AG04449 (cell line): ENCODE results near the gene LRRC8D.

Experiments used
- CTCF ChIA-PET: fragments of 350-600 bp; formaldehyde crosslinking; extraction: SDS; loops from one replicate; lab custom pipeline; 2021; ENCODE audit warnings: antibody characterized with exemption; lab: Yijun Ruan, JAX
- POLR2A ChIA-PET: fragments of 400-600, 350-600 bp; formaldehyde crosslinking; extraction: SDS; loops from one replicate; lab custom pipeline; 2020; ENCODE audit warnings: antibody characterized with exemption, inconsistent platforms; lab: Yijun Ruan, JAX
- DNase-seq: peaks from one replicate; pipeline ENCODE4 v3.0.0-alpha.2; 2010; ENCODE audit warnings: low read depth, low spot score
- H3K4me3 ChIP-seq: 2 replicates; pipeline ENCODE4 v1.5.1; 2011; ENCODE audit warnings: low read depth, mild to moderate bottlenecking, control low read depth, low read length
- TF ChIP-seq, protein P1 (sequence below): IDR thresholded peaks from one replicate; pipeline ENCODE4 v1.5.1; 2011; ENCODE audit warnings: mild to moderate bottlenecking, moderate library complexity, low read length, control low read depth, inconsistent platforms; ENCODE audit not compliant: insufficient read depth; ENCODE audit errors: missing control alignments

The LRRC8D gene

DNA sequence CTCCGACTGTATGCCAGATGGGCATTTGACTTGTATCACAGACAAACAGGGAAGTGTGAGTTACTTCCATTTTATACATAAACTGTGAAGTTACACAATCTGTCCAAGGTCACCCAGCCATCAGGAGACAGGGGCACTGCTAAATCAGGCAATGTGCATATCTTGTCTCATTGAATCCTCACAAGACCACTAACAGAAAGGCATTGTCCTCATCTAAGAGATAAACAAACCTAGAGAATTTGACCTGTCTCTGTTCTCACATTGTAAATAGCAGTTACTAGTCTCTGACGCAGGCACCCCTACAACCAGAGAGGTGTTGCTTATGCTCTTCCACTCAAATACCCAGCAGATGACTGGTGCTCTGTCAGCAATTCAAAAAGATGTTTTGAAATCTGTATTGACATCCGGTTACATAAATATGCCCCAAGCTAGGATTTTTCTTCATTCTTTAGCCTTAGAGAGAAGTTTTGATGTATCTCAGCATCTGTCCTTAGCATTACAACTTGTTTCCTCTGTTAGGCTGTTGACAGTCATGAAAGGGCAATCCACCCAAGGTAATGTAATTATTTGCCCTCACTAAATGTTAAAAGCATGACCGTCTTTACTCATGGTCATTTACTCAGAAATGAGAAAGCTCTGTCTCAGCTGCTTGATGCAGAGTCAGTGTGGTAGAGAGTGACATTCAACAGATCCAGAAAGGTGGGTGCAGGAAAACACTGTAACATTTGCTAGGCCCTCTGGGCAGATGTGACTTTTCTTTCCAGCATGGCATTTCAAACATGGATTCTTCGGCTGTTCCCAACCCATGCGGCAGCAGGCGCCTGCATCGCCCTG lies 122.2 kb downstream of the LRRC8D start:
- no peak for DNase-seq
- ChIA-PET POLR2A (no interaction called here), CTCF (interaction anchor here (1.0 to 1.2 kb wide), 4 partner anchors 9 to 162 kb away, joined by 3 read pairs; no protein-coding TSS in a partner anchor)
- no peak overlapping the region for H3K4me3 ChIP-seq
- TF ChIP-seq, protein P1, sequence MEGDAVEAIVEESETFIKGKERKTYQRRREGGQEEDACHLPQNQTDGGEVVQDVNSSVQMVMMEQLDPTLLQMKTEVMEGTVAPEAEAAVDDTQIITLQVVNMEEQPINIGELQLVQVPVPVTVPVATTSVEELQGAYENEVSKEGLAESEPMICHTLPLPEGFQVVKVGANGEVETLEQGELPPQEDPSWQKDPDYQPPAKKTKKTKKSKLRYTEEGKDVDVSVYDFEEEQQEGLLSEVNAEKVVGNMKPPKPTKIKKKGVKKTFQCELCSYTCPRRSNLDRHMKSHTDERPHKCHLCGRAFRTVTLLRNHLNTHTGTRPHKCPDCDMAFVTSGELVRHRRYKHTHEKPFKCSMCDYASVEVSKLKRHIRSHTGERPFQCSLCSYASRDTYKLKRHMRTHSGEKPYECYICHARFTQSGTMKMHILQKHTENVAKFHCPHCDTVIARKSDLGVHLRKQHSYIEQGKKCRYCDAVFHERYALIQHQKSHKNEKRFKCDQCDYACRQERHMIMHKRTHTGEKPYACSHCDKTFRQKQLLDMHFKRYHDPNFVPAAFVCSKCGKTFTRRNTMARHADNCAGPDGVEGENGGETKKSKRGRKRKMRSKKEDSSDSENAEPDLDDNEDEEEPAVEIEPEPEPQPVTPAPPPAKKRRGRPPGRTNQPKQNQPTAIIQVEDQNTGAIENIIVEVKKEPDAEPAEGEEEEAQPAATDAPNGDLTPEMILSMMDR, result no peak

DNA sequence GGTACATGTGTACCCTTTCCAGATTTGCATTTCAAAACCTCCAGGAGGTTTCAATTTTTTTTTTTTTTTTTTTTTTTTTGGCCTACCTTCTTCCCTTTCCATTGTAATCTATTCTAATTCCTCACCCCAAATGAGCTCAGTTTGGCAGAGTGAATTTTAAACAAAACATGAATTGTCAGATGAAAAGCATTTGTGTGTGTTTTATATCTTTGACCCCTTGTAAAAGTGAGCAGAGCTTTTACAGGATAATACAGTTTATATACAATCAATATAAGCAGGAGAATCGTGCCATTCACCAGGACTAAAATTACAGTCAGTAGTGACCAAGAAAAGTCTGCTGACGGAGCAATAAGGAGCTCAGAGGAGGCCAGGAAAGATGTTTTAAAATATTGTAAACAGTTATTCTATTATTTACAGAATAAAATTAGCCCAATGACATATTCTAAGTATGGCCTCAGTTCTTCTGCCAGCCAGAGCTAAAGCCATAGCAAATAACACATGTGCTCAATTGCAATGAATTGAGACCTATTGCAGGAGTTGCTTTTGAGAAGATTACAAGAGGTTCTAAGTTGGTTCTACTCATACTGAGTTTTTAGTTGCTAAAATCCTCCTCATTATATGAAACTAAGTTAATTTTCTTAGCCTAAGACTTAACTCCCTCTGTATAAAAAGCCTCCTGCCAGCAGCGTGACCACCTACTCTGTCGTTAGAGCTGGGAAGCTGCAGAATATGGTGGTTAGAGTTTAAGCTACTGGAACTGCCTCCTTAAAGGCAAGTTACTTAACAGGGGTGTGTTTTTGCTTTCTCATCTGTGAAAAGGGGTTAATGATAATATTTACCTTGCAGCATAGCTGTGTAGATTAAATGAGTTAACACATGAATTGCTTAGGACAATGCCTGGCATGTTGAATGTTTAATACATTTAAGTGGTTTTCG lies 123.3 kb downstream of the LRRC8D start:
- DNase-seq, result no peak
- TF ChIP-seq, protein P1, result no peak
- H3K4me3 ChIP-seq, result no peak overlapping the region
- ChIA-PET POLR2A (no interaction called here), CTCF (interaction anchor here (1.0 to 1.2 kb wide), 3 partner anchors 8 to 163 kb away, joined by 3 read pairs; no protein-coding TSS in a partner anchor)

GRCh38 chr1:89945852-89946476 lies 125.1 kb downstream of the LRRC8D start:
- ChIA-PET POLR2A (no interaction called here), CTCF (no interaction called here)
- DNase-seq, result no peak
- TF ChIP-seq, protein P1, result no peak
- H3K4me3 ChIP-seq, result no peak overlapping the region

DNA sequence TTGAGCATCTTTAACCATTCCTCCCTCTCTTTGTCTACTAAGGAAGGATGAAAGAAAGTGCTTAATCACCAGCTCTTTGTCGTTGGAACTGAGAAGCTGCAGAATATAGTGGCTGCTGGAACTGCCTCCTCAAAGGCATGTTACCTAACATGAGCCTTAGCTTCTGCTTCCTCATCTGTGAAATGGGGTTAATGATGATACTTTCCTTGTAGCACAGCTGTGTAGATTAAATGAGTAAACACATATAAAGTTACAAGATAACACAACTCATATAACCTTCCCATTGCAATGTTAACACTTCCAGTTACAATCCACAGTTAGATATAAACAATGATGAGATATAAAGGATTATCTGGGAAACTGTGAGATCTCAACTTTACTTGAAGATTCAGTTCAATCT lies 125.7 kb downstream of the LRRC8D start:
- ChIA-PET CTCF (no interaction called here), POLR2A (no interaction called here)
- TF ChIP-seq, protein P1, result no peak
- DNase-seq, result no peak
- no peak overlapping the region for H3K4me3 ChIP-seq

GRCh38 chr1:89948722-89949345 lies 128.0 kb downstream of the LRRC8D start:
- no peak overlapping the region for H3K4me3 ChIP-seq
- DNase-seq, result no peak
- ChIA-PET CTCF (interaction anchor here (1.0 to 1.1 kb wide), 2 partner anchors 37 to 39 kb away, joined by 3 read pairs; no protein-coding TSS in a partner anchor), POLR2A (no interaction called here)
- TF ChIP-seq, protein P1, result no peak
